ENCODE results near the gene EEF1E1.

- TF ChIP-seq POLR2A (IDR thresholded peaks at IDR 0.05), result no peak
- TF ChIP-seq CTCF (IDR thresholded peaks at IDR 0.05), result no peak
Measured at GRCh38 chr6:8103726-8104125, 1.4 kb upstream of the EEF1E1 start.
